ENCODE measurements around the gene SEMA4B.
A peak's percentile ranks its signal among the peaks of the same experiment; 100 is the strongest.
"Not testable (repeated sequence)": the region's sequence is repeated elsewhere in the genome, so short reads cannot be mapped to it uniquely, and the experiment has no call there.

SEMA4B gene

GRCh38 chr15:90159213-90159612, 41.9 kb upstream of the SEMA4B start:
- no peaks in the 10 kb centered on the region for H3K9me3 Mint-ChIP-seq
- TF ChIP-seq CTCF (IDR thresholded peaks at IDR 0.05), result no peak

DNA sequence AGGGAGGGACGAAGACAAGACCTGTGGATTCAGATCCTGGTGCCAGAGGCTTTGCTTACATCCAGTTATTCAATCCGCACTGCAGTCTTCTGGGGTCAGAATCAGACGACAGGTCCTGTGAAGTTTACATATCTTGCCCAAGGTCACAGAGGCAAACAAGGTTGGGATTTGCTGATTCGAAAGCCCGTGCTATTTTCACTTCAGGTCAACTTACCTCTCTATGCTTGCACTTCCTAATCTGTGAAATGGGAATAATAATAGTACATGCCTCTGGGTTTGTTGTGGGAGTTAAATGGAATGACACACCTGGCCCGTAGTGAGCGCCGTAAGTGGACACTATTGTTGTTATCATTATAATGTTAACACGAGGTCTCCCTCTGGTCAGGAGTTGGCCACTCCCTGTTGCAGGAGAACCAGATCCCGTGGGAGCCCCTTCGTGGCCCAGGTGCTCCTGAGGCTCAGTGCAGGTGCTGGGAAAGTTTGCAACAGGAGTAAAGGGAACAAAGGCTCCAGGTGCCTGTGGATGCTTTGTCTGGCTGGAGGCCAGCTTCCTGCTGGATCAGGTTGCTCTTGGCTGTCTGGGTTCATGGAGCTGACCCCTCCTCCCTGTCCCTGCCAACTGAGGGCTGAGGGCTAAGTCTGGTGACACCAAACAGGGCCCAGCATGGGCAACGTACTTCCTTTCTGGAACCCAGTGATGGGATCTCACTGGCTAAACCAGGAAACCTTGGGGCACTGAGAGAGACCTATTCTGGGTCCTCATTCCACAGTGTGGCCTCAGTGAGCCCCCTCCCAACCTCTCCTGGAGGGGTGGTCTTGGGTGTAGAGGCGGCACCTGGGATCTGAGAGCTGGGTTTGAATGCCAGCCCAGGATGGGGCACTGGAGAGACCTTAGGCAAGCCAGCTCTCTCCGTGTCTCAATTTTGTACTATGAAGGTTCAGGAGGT, 40.1 kb upstream of the SEMA4B start:
- H3K27ac Mint-ChIP-seq, result peak overlapping the region; percentile 64
- no peaks in the 10 kb centered on the region for H3K36me3 Mint-ChIP-seq (ENCODE audit: low read depth)
- TF ChIP-seq CTCF (IDR thresholded peaks at IDR 0.05), result no peak
- H3K4me3 Mint-ChIP-seq, result no peak overlapping the region
- DNase-seq, result peak; percentile 22
- peaks cover 70% of the 10 kb centered on the region for H3K4me1 Mint-ChIP-seq
- peaks cover 7% of the 10 kb centered on the region for H3K27me3 Mint-ChIP-seq (ENCODE audit: low read depth, poor library complexity)
- H3K9me3 Mint-ChIP-seq, result no peaks in the 10 kb centered on the region

More at GRCh38 chr15:90159213-90159612, 41.9 kb upstream of the SEMA4B start:
- peaks cover 60% of the 10 kb centered on the region for H3K4me1 Mint-ChIP-seq
- no peak for DNase-seq
- H3K36me3 Mint-ChIP-seq (ENCODE audit: low read depth), result no peaks in the 10 kb centered on the region
- H3K27me3 Mint-ChIP-seq (ENCODE audit: low read depth, poor library complexity), result peaks cover 7% of the 10 kb centered on the region
- no peak overlapping the region for H3K27ac Mint-ChIP-seq
- H3K4me3 Mint-ChIP-seq, result no peak overlapping the region

GRCh38 chr15:90161950-90162361, 39.2 kb upstream of the SEMA4B start:
- TF ChIP-seq CTCF (IDR thresholded peaks at IDR 0.05), result no peak
- H3K4me3 Mint-ChIP-seq, result no peak overlapping the region
- H3K27ac Mint-ChIP-seq, result peak overlapping the region; percentile 88

DNA sequence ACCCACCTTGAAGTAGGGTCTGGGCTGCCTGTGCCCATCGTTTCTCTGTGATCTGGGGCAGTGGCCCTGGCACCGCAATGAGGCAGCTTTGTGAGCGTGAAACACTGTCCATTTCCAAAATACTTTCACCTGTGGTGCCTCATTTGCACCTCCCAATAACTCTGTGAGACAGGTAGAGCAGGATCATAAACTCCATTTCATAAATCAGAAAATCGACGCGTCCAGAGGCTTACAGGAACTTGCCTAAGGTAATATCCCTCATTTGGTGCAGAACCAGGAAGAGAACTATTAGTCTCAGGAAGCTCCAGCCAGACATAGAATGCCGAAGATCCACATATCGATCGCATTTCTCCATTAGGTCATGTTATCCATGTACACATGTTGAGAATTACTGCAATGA, 38.2 kb upstream of the SEMA4B start:
- Mint-ChIP-seq H3K9me3 (peaks cover 5% of the 10 kb centered on the region), H3K4me1 (peaks cover 67% of the 10 kb centered on the region), H3K36me3 (ENCODE audit: low read depth) (no peaks in the 10 kb centered on the region), H3K27me3 (ENCODE audit: low read depth, poor library complexity) (peaks cover 4% of the 10 kb centered on the region), H3K27ac (no peak overlapping the region), H3K4me3 (no peak overlapping the region)
- no peak for TF ChIP-seq CTCF (IDR thresholded peaks at IDR 0.05)
- DNase-seq, result no peak

More at GRCh38 chr15:90161950-90162361, 39.2 kb upstream of the SEMA4B start:
- Mint-ChIP-seq H3K36me3 (ENCODE audit: low read depth) (no peaks in the 10 kb centered on the region), H3K9me3 (no peaks in the 10 kb centered on the region), H3K27me3 (ENCODE audit: low read depth, poor library complexity) (peaks cover 7% of the 10 kb centered on the region), H3K4me1 (peaks cover 74% of the 10 kb centered on the region)
- no peak for DNase-seq

DNA sequence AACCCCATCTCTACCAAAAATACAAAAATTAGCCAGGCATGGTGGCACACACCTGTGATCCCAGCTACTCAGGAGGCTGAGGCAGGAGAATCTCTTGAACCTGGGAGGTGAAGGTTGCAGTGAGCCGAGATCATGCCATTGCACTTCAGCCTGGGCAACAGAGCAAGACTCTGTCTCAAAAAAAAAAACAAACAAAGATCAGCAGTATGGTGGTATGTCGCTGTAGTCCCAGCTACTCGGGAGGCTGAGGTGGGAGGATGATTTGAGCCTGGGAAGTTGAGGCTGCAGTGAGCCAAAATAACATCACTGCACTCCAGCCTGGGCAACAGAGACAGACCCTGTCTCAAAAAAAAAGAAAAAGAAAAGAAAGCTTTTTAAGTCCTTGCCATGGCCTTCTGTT, 36.9 kb upstream of the SEMA4B start:
- H3K27me3 Mint-ChIP-seq (ENCODE audit: low read depth, poor library complexity); H3K27ac Mint-ChIP-seq; H3K4me3 Mint-ChIP-seq; DNase-seq; H3K36me3 Mint-ChIP-seq (ENCODE audit: low read depth); H3K9me3 Mint-ChIP-seq: not testable (repeated sequence)
- peaks cover 59% of the 10 kb centered on the region for H3K4me1 Mint-ChIP-seq

DNA sequence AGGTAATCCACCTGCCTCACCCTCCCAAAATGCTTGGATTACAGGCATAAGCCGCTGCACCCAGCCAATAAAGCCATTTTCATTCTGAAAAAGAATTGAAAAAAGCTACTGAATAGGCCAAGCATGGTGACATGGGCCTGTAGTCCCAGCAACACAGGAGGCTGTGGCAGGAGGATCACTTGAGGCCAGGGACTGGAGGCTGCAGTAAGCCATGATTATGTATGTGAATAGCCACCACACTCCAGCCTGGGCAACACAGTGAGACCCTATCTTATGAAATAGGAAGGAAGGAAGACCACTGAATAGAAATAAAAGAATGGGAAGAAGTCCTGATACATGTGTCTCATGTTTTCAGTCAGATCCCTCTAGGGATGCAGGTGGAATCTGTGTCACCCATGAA, 36.0 kb upstream of the SEMA4B start:
- Mint-ChIP-seq H3K36me3 (ENCODE audit: low read depth) (no peaks in the 10 kb centered on the region), H3K4me3 (no peak overlapping the region), H3K4me1 (peaks cover 51% of the 10 kb centered on the region), H3K27ac (peak overlapping the region; percentile 92), H3K9me3 (peaks cover 5% of the 10 kb centered on the region), H3K27me3 (ENCODE audit: low read depth, poor library complexity) (peaks cover 7% of the 10 kb centered on the region)
- no peak for DNase-seq
- no peak for TF ChIP-seq CTCF (IDR thresholded peaks at IDR 0.05)
